Ectodermal cell (in vitro differentiated cells): ENCODE measurements around the gene NRF1.
"Not testable (repeated sequence)": the region's sequence is repeated elsewhere in the genome, so short reads cannot be mapped to it uniquely, and the experiment has no call there.

Experiments
- H3K27ac ChIP-seq: 2 replicates; pipeline ENCODE4 v1.7.0; 2013; ENCODE audit warnings: mild to moderate bottlenecking, low read depth, low read length; ENCODE audit not compliant: insufficient read depth, poor library complexity, severe bottlenecking
- H3K27me3 ChIP-seq: 2 replicates; pipeline ENCODE4 v1.7.0; 2013; ENCODE audit warnings: mild to moderate bottlenecking, low read length; ENCODE audit not compliant: insufficient read depth, control insufficient read depth, poor library complexity, severe bottlenecking
- H3K36me3 ChIP-seq: one replicate; pipeline ENCODE4 v1.7.0; 2013; ENCODE audit warnings: low read length; ENCODE audit not compliant: control insufficient read depth, insufficient read depth
- H3K4me1 ChIP-seq: one replicate; pipeline ENCODE4 v1.7.0; 2013; ENCODE audit warnings: low read length; ENCODE audit not compliant: control insufficient read depth, insufficient read depth
- H3K4me3 ChIP-seq: 2 replicates; pipeline ENCODE4 v1.7.0; 2013; ENCODE audit warnings: low read depth, low read length, control low read depth; ENCODE audit not compliant: insufficient read depth
- H3K9me3 ChIP-seq: 2 replicates; pipeline ENCODE4 v1.7.0; 2013; ENCODE audit warnings: mild to moderate bottlenecking, low read length, moderate library complexity; ENCODE audit not compliant: control insufficient read depth
- WGBS, 2 experiments: methylation state at CpG; one replicate each; pipeline ENCODE4 v1.1.7; 2013; ENCODE audit warnings: missing lambda C conversion rate in 2 of 2; 5-methylcytosine and 5-hydroxymethylcytosine counted together

Gene NRF1

DNA sequence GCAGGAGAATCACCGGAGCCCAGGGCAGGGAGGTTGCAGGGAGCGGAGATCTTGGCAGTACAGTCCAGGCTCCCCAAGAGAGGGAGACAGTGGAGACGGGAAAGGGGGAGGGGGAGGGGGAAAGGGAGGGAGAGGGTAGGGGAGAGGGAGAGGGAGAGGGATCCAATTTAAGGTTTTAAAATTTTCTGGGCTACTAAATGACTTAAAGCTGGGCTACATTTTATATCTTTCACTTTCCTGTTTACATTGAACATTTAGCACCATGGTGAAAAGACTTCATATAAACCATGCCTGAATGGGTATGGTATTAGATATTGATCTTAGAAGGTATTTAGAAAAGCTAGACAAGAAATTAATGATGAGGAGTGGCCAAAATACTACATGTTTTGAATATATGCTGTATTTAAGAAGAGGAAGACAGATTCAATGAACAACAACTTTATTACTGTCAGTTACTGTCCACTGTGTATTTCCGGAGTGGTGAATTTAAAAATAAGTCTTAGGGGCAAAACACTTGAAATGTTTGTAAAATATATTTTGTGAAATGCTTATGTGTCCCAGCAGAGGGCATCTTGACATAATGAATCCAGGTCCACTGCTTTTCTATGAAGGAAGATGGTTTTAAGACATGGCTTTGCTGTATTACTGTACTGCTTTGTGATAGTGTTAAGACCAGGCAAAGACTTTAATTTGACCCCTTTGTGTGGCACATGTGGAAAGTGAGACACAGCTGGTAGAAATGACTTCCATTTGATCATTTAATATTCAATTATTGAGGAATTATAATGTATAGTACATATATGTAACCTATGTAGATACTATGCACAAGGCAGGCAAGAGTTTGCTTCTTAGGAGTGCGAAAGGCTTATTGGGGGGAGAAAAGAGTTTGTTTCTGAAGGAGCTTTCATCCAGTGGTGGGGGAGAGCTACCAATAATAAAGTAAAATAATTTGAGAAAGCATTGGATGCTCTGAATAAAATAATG, 52.8 kb downstream of the NRF1 start:
- no peak overlapping the region for H3K27ac ChIP-seq
- WGBS, 2 experiments: 82 to 84% methylated on average over 5 of the region's 5 CpGs
- no peaks in the 10 kb centered on the region for H3K27me3 ChIP-seq

DNA sequence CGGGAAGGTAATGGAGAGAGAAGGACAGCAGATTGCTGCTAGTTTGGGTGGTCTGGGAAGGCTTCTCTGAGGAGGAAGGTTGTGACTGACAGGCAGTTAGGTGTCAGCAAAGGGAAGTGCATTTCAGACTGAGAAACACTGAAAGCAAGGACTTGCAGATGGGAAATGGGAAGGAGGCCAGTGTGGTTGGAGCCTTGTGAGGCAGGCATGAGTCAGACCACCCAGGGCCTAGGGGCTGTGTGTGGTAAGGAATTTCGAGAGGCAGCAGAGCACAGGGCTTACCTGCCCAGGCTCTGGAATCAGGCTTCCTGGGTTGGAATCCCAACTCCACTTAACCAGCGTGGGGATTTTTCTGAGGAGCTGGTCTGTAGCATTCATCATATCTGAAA, 53.5 kb downstream of the NRF1 start:
- WGBS, 2 experiments: 76 to 82% methylated on average over 3 of the region's 3 CpGs
- Histone ChIP-seq H3K27ac (no peak overlapping the region), H3K4me1 (no peaks in the 10 kb centered on the region), H3K9me3 (peaks cover 2% of the 10 kb centered on the region), H3K4me3 (no peak overlapping the region), H3K27me3 (no peaks in the 10 kb centered on the region), H3K36me3 (peaks cover 24% of the 10 kb centered on the region)

More for the DNA sequence above, 52.8 kb downstream of the NRF1 start:
- Histone ChIP-seq H3K4me1 (no peaks in the 10 kb centered on the region), H3K9me3 (peaks cover 2% of the 10 kb centered on the region), H3K4me3 (no peak overlapping the region), H3K36me3 (peaks cover 30% of the 10 kb centered on the region)

DNA sequence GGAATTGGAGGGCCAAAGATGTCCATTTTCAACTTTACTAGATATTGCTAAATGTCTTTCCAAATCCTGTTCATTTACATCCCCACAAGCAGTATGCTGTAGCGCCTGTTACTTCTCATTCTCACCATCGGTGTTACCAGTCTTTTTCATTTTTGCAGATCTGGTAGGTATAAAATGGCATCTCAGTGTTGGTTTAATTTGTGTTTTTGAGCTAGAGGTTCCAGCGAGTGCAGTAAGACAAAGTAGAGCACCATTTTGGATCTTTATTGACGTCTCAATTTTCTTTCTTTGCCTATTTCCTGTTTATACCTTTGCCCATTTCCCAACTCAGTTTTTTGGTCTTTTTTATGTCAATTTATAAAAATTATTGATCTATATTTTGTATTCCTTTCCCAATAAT, 55.6 kb downstream of the NRF1 start:
- Histone ChIP-seq H3K27ac (no peak overlapping the region), H3K36me3 (peaks cover 5% of the 10 kb centered on the region), H3K4me1 (no peaks in the 10 kb centered on the region), H3K27me3 (no peaks in the 10 kb centered on the region), H3K9me3 (no peaks in the 10 kb centered on the region), H3K4me3 (no peak overlapping the region)
- whole genome bisulfite sequencing, 2 experiments: 95 to 100% methylated on average over 4 of the region's 4 CpGs

- Histone ChIP-seq H3K4me1 (no peaks in the 10 kb centered on the region), H3K4me3 (no peak overlapping the region), H3K36me3 (peaks cover 6% of the 10 kb centered on the region), H3K27ac (no peak overlapping the region), H3K9me3 (no peaks in the 10 kb centered on the region), H3K27me3 (no peaks in the 10 kb centered on the region)
- no CpG with 5 or more reads among the region's 1 CpG for WGBS, 2 experiments
These were observed 56.0 kb downstream of the NRF1 start for GRCh38 chr7:129667551-129667950.

DNA sequence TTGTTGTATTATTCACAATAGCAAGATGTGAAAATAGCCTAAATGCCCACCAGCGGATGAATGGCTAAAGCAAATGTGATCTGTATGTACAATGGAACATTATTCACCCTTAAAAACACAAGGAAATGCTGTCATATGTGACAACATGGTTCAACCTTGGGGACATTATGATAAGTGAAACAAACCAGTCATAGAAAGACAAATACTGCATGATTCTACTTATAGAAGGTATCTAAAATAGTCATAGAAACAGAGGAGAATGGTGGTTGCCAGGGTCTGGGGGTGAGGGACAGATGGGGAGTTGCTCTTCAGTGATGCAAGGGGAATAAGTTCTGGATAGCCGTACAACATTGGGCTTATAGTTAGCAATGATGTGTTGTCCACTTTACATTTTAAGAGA, 58.4 kb downstream of the NRF1 start:
- Histone ChIP-seq H3K4me1 (no peaks in the 10 kb centered on the region), H3K36me3 (peaks cover 24% of the 10 kb centered on the region), H3K27ac (no peak overlapping the region), H3K27me3 (no peaks in the 10 kb centered on the region), H3K4me3 (no peak overlapping the region), H3K9me3 (no peaks in the 10 kb centered on the region)
- WGBS, 2 experiments: 95 to 100% methylated on average over 1 to 2 of the region's 2 CpGs

- Histone ChIP-seq H3K4me1 (no peaks in the 10 kb centered on the region), H3K4me3 (no peak overlapping the region), H3K9me3 (no peaks in the 10 kb centered on the region), H3K27me3 (no peaks in the 10 kb centered on the region), H3K27ac (no peak overlapping the region), H3K36me3 (peaks cover 28% of the 10 kb centered on the region)
These were observed 59.1 kb downstream of the NRF1 start for GRCh38 chr7:129670656-129671055.

- peaks cover 28% of the 10 kb centered on the region for H3K36me3 ChIP-seq
- H3K4me3 ChIP-seq: no peak overlapping the region
- no peaks in the 10 kb centered on the region for H3K27me3 ChIP-seq
- H3K27ac ChIP-seq: no peak overlapping the region
- WGBS, 2 experiments: 92 to 94% methylated on average over 8 to 9 of the region's 9 CpGs
- no peaks in the 10 kb centered on the region for H3K9me3 ChIP-seq
- H3K4me1 ChIP-seq: no peaks in the 10 kb centered on the region
These were observed 59.7 kb downstream of the NRF1 start for GRCh38 chr7:129671266-129671665.

GRCh38 chr7:129674475-129674874, 63.0 kb downstream of the NRF1 start:
- H3K4me3 ChIP-seq, H3K27me3 ChIP-seq, H3K9me3 ChIP-seq, H3K4me1 ChIP-seq, H3K27ac ChIP-seq: not testable (repeated sequence)
- WGBS, 2 experiments: 92 to 94% methylated on average over 4 of the region's 4 CpGs
- peaks cover 28% of the 10 kb centered on the region for H3K36me3 ChIP-seq

GRCh38 chr7:129675521-129675920, 64.0 kb downstream of the NRF1 start:
- Histone ChIP-seq H3K27ac (no peak overlapping the region), H3K9me3 (no peaks in the 10 kb centered on the region), H3K4me1 (no peaks in the 10 kb centered on the region), H3K27me3 (no peaks in the 10 kb centered on the region), H3K36me3 (peaks cover 31% of the 10 kb centered on the region), H3K4me3 (no peak overlapping the region)
- WGBS, 2 experiments: 95% methylated on average over 2 of the region's 2 CpGs

- peaks cover 32% of the 10 kb centered on the region for H3K36me3 ChIP-seq
- no peak overlapping the region for H3K4me3 ChIP-seq
- WGBS, 2 experiments: 92 to 93% methylated on average over 5 to 7 of the region's 7 CpGs
- no peaks in the 10 kb centered on the region for H3K27me3 ChIP-seq
- no peaks in the 10 kb centered on the region for H3K9me3 ChIP-seq
- H3K27ac ChIP-seq: no peak overlapping the region
- no peaks in the 10 kb centered on the region for H3K4me1 ChIP-seq
These were observed 64.7 kb downstream of the NRF1 start for GRCh38 chr7:129676017-129676897.
